ENCODE measurements around the gene NXF2B.
"Not testable (repeated sequence)": the region's sequence is repeated elsewhere in the genome, so short reads cannot be mapped to it uniquely, and the experiment has no call there.

DNA sequence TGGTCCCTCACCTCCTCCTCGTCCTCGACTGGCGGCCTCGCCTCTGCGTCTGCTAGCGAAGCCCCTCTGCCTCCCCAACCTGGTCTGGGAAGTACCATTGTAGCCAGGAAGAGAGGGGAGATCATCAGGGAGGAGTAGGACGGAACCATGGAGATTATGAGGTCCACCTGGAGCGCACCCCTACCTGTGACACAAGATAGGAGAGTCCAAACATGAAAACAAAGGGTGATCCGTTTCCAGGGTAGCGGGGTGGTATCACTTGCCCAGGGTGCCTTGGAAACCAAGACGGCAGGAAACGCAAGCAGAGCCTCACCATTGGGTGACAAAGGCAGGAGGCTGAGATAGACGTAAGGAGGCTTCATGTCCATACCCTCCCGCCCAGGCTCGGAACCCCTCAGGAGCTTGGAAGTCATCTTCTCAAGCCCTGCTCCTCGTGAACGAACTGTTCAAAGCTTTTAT is 32.0 kb upstream of the NXF2B start, which contains the start of gene TCP11X2:
- TF ChIP-seq, protein P1, sequence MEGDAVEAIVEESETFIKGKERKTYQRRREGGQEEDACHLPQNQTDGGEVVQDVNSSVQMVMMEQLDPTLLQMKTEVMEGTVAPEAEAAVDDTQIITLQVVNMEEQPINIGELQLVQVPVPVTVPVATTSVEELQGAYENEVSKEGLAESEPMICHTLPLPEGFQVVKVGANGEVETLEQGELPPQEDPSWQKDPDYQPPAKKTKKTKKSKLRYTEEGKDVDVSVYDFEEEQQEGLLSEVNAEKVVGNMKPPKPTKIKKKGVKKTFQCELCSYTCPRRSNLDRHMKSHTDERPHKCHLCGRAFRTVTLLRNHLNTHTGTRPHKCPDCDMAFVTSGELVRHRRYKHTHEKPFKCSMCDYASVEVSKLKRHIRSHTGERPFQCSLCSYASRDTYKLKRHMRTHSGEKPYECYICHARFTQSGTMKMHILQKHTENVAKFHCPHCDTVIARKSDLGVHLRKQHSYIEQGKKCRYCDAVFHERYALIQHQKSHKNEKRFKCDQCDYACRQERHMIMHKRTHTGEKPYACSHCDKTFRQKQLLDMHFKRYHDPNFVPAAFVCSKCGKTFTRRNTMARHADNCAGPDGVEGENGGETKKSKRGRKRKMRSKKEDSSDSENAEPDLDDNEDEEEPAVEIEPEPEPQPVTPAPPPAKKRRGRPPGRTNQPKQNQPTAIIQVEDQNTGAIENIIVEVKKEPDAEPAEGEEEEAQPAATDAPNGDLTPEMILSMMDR (IDR thresholded peaks at IDR 0.05) = not testable (repeated sequence)
- not testable (repeated sequence) for TF ChIP-seq POLR2AphosphoS5 (IDR thresholded peaks at IDR 0.05)

Measured in prostate gland (tissue), 2 donors.